CD4-positive, alpha-beta T cell treated with Interleukin-10 for 1 hour (primary cell): ENCODE measurements around the gene NCAPG2.
A peak's percentile ranks its signal among the peaks of the same experiment; 100 is the strongest.
"Not testable (repeated sequence)": the region's sequence is repeated elsewhere in the genome, so short reads cannot be mapped to it uniquely, and the experiment has no call there.

Experiments
- DNase-seq: peaks from one replicate; pipeline ENCODE4 v3.0.0-alpha.2; 2020

The NCAPG2 gene

GRCh38 chr7:158666966-158667678, 37.5 kb downstream of the NCAPG2 start:
- not testable (repeated sequence) for DNase-seq

- no peak for DNase-seq
Measured at GRCh38 chr7:158666401-158666800, 38.2 kb downstream of the NCAPG2 start.

- no peak for DNase-seq
Measured at GRCh38 chr7:158664406-158664805, 40.2 kb downstream of the NCAPG2 start.

- no peak for DNase-seq
Measured at GRCh38 chr7:158663428-158663741, 41.2 kb downstream of the NCAPG2 start.

GRCh38 chr7:158662610-158663427, 41.8 kb downstream of the NCAPG2 start:
- peak; percentile 8 for DNase-seq

- DNase-seq = no peak
Measured at GRCh38 chr7:158658475-158658874, 46.1 kb downstream of the NCAPG2 start.

- DNase-seq = no peak
Measured at GRCh38 chr7:158657189-158657746, 47.3 kb downstream of the NCAPG2 start.

- peak; percentile 18 for DNase-seq
Measured at GRCh38 chr7:158655931-158656441, 48.6 kb downstream of the NCAPG2 start.

GRCh38 chr7:158655507-158655906, 49.1 kb downstream of the NCAPG2 start:
- DNase-seq = no peak

- no peak for DNase-seq
Measured at GRCh38 chr7:158651968-158652565, 52.5 kb downstream of the NCAPG2 start.

- no peak for DNase-seq
Measured at GRCh38 chr7:158650821-158651225, 53.8 kb downstream of the NCAPG2 start.

- DNase-seq = no peak
Measured at GRCh38 chr7:158649279-158649678, 55.3 kb downstream of the NCAPG2 start.

- DNase-seq = no peak
Measured at GRCh38 chr7:158648787-158649186, 55.8 kb downstream of the NCAPG2 start.

- DNase-seq = no peak
Measured at GRCh38 chr7:158648168-158648567, 56.4 kb downstream of the NCAPG2 start.

GRCh38 chr7:158647475-158647792, 57.2 kb downstream of the NCAPG2 start:
- DNase-seq = no peak

- DNase-seq = peak; percentile 10
Measured at GRCh38 chr7:158646766-158647474, 57.7 kb downstream of the NCAPG2 start.

- DNase-seq = no peak
Measured at GRCh38 chr7:158645842-158646241, 58.8 kb downstream of the NCAPG2 start.

GRCh38 chr7:158642149-158642548, 62.5 kb downstream of the NCAPG2 start:
- DNase-seq = no peak

- no peak for DNase-seq
Measured at GRCh38 chr7:158638001-158638400, 66.6 kb downstream of the NCAPG2 start.

GRCh38 chr7:158633055-158633956, 71.3 kb downstream of the NCAPG2 start:
- no peak for DNase-seq

- DNase-seq = no peak
Measured at GRCh38 chr7:158631574-158632195, 72.9 kb downstream of the NCAPG2 start.
